C4-2B (cell line): ENCODE data around the gene PRCD.

Experiments used
- ZFX ChIP-seq: fragments of 450-650 bp; IDR thresholded peaks from 2 replicates; pipeline ENCODE4 v1.6.1; 2017
- TF ChIP-seq, protein P1 (sequence below): fragments of 450-650 bp; conservative IDR thresholded peaks from 2 replicates; pipeline ENCODE4 v1.5.1; 2017; ENCODE audit warnings: mild to moderate bottlenecking

GRCh38 chr17:76528528-76529223 lies 11.2 kb upstream of the PRCD start:
- TF ChIP-seq, protein P1, sequence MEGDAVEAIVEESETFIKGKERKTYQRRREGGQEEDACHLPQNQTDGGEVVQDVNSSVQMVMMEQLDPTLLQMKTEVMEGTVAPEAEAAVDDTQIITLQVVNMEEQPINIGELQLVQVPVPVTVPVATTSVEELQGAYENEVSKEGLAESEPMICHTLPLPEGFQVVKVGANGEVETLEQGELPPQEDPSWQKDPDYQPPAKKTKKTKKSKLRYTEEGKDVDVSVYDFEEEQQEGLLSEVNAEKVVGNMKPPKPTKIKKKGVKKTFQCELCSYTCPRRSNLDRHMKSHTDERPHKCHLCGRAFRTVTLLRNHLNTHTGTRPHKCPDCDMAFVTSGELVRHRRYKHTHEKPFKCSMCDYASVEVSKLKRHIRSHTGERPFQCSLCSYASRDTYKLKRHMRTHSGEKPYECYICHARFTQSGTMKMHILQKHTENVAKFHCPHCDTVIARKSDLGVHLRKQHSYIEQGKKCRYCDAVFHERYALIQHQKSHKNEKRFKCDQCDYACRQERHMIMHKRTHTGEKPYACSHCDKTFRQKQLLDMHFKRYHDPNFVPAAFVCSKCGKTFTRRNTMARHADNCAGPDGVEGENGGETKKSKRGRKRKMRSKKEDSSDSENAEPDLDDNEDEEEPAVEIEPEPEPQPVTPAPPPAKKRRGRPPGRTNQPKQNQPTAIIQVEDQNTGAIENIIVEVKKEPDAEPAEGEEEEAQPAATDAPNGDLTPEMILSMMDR, result no peak
- no peak for TF ChIP-seq ZFX
